ENCODE data around the gene ADAMTS2. TPM values are rescaled to one million over a fixed set of nuclear protein-coding genes. Genes with fewer than 3 reads are reported as not detected.

The ADAMTS2 gene
- total RNA-seq, 1 donor from 2014 or later: 25.5 TPM

GRCh38 chr5:179185256-179185940 is 159.9 kb downstream of the ADAMTS2 start:
- DNase-seq (ENCODE audit: low read depth): no peak

GRCh38 chr5:179184521-179185050 is 160.7 kb downstream of the ADAMTS2 start:
- DNase-seq (ENCODE audit: low read depth): no peak

GRCh38 chr5:179183481-179183880 is 161.8 kb downstream of the ADAMTS2 start:
- no peak for DNase-seq (ENCODE audit: low read depth)

- no peak for DNase-seq (ENCODE audit: low read depth)
These were observed 162.7 kb downstream of the ADAMTS2 start for GRCh38 chr5:179182601-179183000.

DNA sequence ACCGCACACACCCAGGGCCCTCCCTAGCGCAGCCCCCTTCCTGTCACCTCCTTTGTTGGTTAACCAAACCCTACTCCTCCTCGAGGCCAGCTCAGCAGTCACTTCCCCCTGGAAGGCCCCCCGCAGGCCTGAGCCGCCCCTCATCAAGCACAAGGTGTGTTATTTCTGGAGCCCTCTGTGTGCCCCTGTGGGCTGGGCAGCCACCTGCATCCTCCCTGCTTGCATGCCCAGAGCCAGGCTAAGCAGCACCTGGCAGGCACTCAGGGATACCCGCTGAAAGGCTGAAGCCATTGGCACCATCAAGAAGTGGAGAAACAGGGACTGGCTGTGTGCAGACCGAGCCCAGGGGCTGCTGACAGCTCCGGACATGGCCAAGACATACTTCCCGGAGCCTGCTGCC is 163.3 kb downstream of the ADAMTS2 start:
- no peak for DNase-seq (ENCODE audit: low read depth)

- DNase-seq (ENCODE audit: low read depth): no peak
These were observed 164.2 kb downstream of the ADAMTS2 start for GRCh38 chr5:179180921-179181645.

DNA sequence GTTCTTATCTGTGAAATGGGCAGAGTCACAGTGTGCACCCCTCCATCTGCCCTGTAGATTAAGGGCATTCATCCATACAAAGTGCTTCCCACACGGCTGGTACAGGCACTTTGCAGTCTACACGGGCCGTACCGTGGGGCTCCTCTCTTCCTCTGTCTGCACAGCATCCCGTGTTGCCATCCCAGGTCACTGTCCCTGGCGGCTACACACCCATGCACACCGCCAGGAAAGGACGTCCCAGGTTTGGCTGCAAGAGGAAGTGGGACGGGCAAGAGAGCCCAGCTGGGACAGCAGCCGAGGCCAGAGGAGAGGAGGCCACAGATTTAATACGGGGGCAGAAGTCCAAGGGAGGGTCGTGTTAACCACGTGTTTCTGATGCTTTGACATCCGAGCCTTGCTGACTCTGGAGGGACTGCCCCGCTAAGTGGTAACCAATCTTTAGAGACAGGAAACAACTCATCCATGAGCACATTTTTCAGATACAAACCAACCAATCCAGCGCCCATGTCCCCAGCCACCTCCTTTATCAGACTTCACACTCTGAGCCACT is 165.1 kb downstream of the ADAMTS2 start:
- DNase-seq (ENCODE audit: low read depth): no peak

GRCh38 chr5:179177711-179178575 is 167.3 kb downstream of the ADAMTS2 start:
- no peak for DNase-seq (ENCODE audit: low read depth)

DNA sequence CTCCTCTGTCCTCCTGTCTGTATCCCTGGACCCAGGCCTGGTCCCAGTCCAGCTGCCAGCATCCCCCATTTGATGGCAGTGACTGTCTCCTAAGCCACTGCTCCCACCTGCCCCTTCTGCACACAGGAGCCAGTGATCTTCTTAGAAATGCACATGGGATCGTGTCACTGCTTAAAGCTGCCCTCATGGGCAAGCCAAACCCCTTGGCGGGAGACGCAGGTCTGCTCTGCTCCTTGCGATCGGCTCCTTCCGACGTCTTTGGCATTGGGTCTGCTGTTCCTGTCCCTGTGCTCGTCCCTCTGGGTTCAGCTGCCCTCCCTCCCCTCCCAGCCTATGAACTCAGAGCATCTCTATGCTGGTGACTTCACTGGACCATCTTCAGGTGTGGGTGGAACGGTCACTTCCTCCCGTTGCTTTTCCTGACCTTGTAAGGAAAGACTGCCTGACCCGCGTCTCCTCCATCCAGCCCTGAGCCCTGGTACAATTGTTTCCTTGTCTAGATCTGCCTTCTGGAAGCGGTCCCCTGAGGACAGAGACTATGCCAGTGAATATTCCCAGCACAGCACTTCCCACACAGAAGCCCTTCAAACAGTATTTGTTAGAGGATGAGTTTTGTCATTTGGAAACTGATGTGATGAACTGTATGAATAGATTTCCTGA is 168.6 kb downstream of the ADAMTS2 start:
- no peak for DNase-seq (ENCODE audit: low read depth)

DNA sequence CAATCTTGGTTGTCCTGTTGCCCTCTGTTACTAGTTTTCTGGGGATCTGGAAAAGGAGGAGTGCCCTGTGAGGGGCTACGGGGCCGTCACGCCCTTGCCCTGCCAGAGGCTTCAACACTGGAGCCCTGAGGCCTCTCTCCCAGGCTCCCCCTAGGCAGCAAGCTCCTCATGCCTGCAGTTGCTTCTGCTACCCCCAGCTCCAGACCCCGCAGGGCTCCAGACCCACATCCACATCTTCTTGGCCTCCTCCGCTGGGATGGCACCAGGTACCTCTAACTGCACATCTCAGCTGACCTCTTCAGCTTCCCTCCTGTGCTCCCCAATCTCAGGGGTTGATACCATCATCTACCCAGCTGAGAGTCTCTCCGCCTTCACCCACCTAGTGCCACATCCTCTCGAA is 169.1 kb downstream of the ADAMTS2 start:
- DNase-seq (ENCODE audit: low read depth): no peak

GRCh38 chr5:179171816-179172745 is 173.2 kb downstream of the ADAMTS2 start:
- DNase-seq (ENCODE audit: low read depth): no peak

- DNase-seq (ENCODE audit: low read depth): no peak
These were observed 173.9 kb downstream of the ADAMTS2 start for GRCh38 chr5:179171251-179171815.

GRCh38 chr5:179170606-179171005 is 174.7 kb downstream of the ADAMTS2 start:
- peak; percentile 26 for DNase-seq (ENCODE audit: low read depth)

GRCh38 chr5:179169836-179170235 is 175.4 kb downstream of the ADAMTS2 start:
- DNase-seq (ENCODE audit: low read depth): no peak

DNA sequence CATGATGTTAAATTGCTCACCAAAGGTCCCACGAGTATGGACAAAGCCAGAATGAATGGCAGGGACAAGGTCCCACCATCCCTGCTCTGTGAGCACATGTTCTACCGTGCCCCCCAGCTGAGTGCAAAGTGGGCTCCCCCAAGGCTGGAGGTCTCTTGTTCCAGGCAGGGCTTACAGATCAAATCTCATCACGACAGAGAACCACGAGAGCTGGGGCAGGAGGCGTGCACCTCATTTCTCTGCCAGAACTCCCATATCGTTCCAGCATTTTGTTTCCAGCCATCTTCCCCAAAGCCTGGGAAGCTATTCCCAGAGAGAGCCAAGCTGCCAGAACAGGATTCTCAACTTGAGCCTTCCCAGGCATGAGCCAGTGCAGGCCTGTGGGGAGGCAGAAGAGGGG is 176.6 kb downstream of the ADAMTS2 start:
- DNase-seq (ENCODE audit: low read depth): no peak

DNA sequence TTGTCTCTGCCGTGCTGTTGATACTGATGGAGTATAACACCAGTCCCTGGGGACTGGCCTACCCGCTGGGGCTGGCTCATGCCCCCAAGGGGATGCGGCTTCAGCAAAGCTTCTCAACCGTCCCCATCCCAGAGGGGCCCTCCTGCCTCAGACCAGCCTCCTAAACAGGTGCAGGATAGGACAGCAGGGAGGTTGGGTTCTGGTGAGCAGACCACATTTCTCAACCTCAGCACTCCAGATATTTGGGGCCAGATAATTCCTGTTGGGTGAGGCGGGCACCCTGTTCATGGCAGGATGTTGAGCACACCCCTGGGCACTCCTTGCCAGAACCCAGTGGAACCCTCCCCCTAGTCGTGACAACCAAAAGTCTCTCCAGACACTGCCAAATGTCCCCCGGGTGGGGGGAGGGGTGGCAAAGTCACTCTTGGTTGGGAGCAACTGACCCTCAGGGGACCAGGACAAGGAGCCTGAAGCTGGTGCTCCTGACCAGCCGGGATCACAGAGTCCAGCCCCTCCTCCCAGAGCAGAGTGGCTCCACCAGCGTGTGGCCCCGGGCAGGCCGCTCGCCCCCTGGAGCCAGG is 177.3 kb downstream of the ADAMTS2 start:
- DNase-seq (ENCODE audit: low read depth): peak; percentile 48

DNA sequence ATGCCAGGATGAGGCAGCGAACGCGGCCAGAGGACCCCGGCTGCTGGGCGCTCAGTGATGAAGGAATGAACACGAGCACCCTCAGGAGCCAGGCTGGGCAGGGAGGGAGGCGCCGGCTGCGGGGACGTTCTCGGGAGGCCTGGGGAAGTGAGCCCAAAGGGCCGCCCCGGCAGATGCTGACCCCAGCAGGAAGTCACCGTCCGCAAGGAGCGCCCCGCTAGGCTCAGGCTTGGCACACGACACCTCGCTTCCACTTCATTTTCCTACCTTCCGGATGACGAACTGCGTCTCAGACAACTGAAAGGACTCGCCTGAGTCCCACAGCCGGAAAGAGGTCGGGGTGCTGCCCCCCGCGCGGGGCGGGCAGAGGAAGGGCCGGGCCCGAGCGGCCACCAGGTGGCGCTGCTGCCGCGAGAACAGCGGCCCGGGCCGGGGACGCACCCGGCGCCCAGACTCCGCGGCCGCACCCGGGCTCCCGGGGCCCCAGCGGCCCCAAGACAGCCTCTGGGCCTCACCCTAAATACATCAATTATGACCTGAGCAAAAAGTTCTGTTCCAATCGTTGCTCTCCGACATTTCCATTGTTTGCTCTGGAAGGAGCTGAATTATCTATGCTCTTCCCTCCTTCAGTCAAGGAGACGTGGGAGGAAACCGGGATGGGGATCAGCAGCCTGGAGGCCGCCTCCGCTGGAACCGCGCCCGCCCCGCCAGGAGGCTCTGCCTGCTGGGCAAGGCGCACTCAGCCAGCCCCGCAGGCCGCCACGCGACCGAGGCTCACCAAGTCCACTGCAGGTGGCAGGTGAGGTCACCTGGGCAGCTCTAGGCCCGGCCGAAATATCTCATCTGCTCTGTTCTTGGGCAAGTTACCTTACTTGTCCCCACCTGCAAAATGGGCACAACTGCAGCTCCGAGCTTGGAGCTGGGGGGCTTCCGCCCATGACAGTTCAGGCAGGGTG is 178.1 kb downstream of the ADAMTS2 start:
- peak; percentile 47 for DNase-seq (ENCODE audit: low read depth)
